Sciatic nerve (tissue), 1 donor: ENCODE data around the gene OR6C75. TPM values are rescaled to one million over a fixed set of nuclear protein-coding genes. Genes with fewer than 3 reads are reported as not detected.

Experiments
- total RNA-seq: library from RNA; stranded (reverse); fragmentation: NEBNext Ultra II Directional; extraction: Animal tissue kit (Norgen Biotek cat#: 25700); gene quantifications from one replicate; pipeline ENCODE4 v1.2.1, GENCODE V29; 2021
- donor health status: DM: no; HTN: no; CAD: no.

The OR6C75 gene
- total RNA-seq, 1 donor from 2014 or later = not detected

Other genes with a start within 250 kb of the OR6C75 start
- gene OR9K2, start 236.6 kb upstream of the OR6C75 start, total RNA-seq = not detected
- gene OR10A7, start 141.9 kb upstream of the OR6C75 start, total RNA-seq = not detected
- not detected for gene OR6C74, start 118.4 kb upstream of the OR6C75 start, total RNA-seq
- not detected for gene OR6C6, start 66.4 kb upstream of the OR6C75 start, total RNA-seq
- gene OR6C1, start 48.6 kb upstream of the OR6C75 start, total RNA-seq = not detected
- not detected for gene OR6C3, start 32.2 kb upstream of the OR6C75 start, total RNA-seq
- gene OR6C65, start 37.6 kb downstream of the OR6C75 start, total RNA-seq = not detected
- gene OR6C76, start 63.3 kb downstream of the OR6C75 start, total RNA-seq = not detected
- not detected for gene OR6C2, start 81.1 kb downstream of the OR6C75 start, total RNA-seq
- not detected for gene OR6C70, start 107.2 kb downstream of the OR6C75 start, total RNA-seq
- not detected for gene OR6C68, start 129.4 kb downstream of the OR6C75 start, total RNA-seq
- gene OR6C4, start 186.6 kb downstream of the OR6C75 start, total RNA-seq = not detected
- not detected for gene OR2AP1, start 209.5 kb downstream of the OR6C75 start, total RNA-seq